Cardiac fibroblast (primary cell): ENCODE results near the gene PLCH2.

Experiments
- DNase-seq, 2 donors: peaks; one replicate each; pipeline versions ENCODE4 v3.0.0 to v3.0.0-alpha.2; 2010; ENCODE audit warnings: low read depth in 2 of 2
- H3K4me3 ChIP-seq, 2 donors: replicated peaks in 1 of 2; 1 replicate in 1 of 2; 2 replicates in 1 of 2; pipeline ENCODE4 v1.5.1; 2011; ENCODE audit warnings: low read depth in 2 of 2, low read length in 2 of 2, mild to moderate bottlenecking in 2 of 2, moderate library complexity in 1 of 2
- CTCF ChIP-seq: IDR thresholded peaks from one replicate; pipeline ENCODE4 v1.5.1; 2011; ENCODE audit warnings: low read depth, mild to moderate bottlenecking, low read length, inconsistent platforms

PLCH2 gene

GRCh38 chr1:2430592-2430973, 45.5 kb upstream of the PLCH2 start:
- no peak overlapping the region for H3K4me3 ChIP-seq
- no peak for DNase-seq
- no peak for TF ChIP-seq CTCF

- H3K4me3 ChIP-seq = no peak overlapping the region
- no peak for DNase-seq
- TF ChIP-seq CTCF = no peak
Measured at GRCh38 chr1:2431103-2431502, 45.0 kb upstream of the PLCH2 start.

- H3K4me3 ChIP-seq = no peak overlapping the region
- DNase-seq = no peak
- no peak for TF ChIP-seq CTCF
Measured at GRCh38 chr1:2431518-2431917, 44.6 kb upstream of the PLCH2 start.

GRCh38 chr1:2432441-2432844, 43.6 kb upstream of the PLCH2 start:
- DNase-seq = no peak
- no peak for TF ChIP-seq CTCF
- H3K4me3 ChIP-seq = no peak overlapping the region

- no peak for DNase-seq
- no peak for TF ChIP-seq CTCF
- no peak overlapping the region for H3K4me3 ChIP-seq
Measured at GRCh38 chr1:2433196-2433595, 42.9 kb upstream of the PLCH2 start.

GRCh38 chr1:2433936-2434655, 42.0 kb upstream of the PLCH2 start:
- no peak for DNase-seq
- TF ChIP-seq CTCF = no peak
- no peak overlapping the region for H3K4me3 ChIP-seq

- no peak for DNase-seq
- no peak for TF ChIP-seq CTCF
- no peak overlapping the region for H3K4me3 ChIP-seq
Measured at GRCh38 chr1:2435091-2435490, 41.0 kb upstream of the PLCH2 start.
